Osteocyte (in vitro differentiated cells): Measurements from ENCODE around the gene SIX3. TPM values are rescaled to one million over a fixed set of nuclear protein-coding genes. Genes with fewer than 3 reads are reported as not detected.

Experiments
- DNase-seq: peaks from one replicate; pipeline ENCODE4 v3.0.0; 2021; ENCODE audit warnings: mixed read lengths; ENCODE audit not compliant: unreplicated experiment; ENCODE audit errors: extremely low spot score
- H3K27ac Mint-ChIP-seq: one replicate; pipeline ENCODE4 v1.8.0; 2021; ENCODE audit warnings: mild to moderate bottlenecking, mixed read lengths; ENCODE audit not compliant: unreplicated experiment
- H3K27me3 Mint-ChIP-seq: one replicate; pipeline ENCODE4 v1.8.0; 2021; ENCODE audit warnings: mixed read lengths; ENCODE audit not compliant: unreplicated experiment
- H3K36me3 Mint-ChIP-seq: one replicate; pipeline ENCODE4 v1.8.0; 2021; ENCODE audit warnings: mixed read lengths; ENCODE audit not compliant: unreplicated experiment
- H3K4me1 Mint-ChIP-seq: one replicate; pipeline ENCODE4 v1.8.0; 2021; ENCODE audit warnings: mixed read lengths; ENCODE audit not compliant: unreplicated experiment
- H3K4me3 Mint-ChIP-seq: one replicate; pipeline ENCODE4 v1.8.0; 2021; ENCODE audit warnings: mild to moderate bottlenecking, moderate library complexity, mixed read lengths; ENCODE audit not compliant: unreplicated experiment
- H3K9me3 Mint-ChIP-seq: one replicate; pipeline ENCODE4 v1.8.0; 2021; ENCODE audit warnings: mixed read lengths; ENCODE audit not compliant: unreplicated experiment
- total RNA-seq: library from RNA; stranded (reverse); gene quantifications from 2 replicates; pipeline ENCODE4 v1.2.1, GENCODE V29; 2021
- TF ChIP-seq, protein P1 (sequence below): fragments of 200-600 bp; sonication (generic); IDR thresholded peaks from 2 replicates; pipeline ENCODE4 v1.5.0; 2021; ENCODE audit warnings: antibody characterized with exemption, mild to moderate bottlenecking, moderate library complexity

The SIX3 gene
- total RNA-seq, 1 donor from 2014 or later: not detected

DNA sequence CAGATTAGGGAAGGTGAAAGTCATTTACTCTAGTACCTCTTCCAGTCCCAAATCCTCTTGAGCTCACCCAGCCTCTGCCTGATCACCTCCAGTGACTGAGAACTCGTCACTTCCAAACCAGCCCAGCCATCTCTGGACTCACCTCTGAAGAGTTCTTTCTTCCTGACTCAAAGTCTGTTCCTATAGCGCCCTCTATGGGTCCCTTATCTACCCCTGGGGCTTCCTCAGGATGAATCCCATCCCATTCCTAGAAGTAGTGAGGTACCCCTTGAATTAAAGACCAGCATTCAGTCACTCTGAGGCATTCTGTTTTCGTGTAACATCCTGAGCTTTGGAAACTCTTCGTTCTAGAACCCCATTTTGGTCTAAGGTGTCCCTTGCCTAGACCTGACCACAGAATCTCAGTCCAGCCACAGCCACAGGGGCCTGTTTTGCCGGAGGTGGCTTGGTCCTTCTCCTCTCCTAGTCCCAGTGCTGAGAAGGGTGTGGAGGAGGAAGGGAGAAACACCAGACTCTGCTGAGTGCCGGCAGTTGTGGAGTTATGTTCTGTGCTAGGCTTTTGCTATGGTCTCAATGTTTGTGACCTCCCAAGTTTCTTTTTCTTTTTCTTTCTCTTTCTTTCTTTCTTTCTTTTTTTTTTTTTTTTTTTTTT lies 32.7 kb downstream of the SIX3 start:
- TF ChIP-seq, protein P1, sequence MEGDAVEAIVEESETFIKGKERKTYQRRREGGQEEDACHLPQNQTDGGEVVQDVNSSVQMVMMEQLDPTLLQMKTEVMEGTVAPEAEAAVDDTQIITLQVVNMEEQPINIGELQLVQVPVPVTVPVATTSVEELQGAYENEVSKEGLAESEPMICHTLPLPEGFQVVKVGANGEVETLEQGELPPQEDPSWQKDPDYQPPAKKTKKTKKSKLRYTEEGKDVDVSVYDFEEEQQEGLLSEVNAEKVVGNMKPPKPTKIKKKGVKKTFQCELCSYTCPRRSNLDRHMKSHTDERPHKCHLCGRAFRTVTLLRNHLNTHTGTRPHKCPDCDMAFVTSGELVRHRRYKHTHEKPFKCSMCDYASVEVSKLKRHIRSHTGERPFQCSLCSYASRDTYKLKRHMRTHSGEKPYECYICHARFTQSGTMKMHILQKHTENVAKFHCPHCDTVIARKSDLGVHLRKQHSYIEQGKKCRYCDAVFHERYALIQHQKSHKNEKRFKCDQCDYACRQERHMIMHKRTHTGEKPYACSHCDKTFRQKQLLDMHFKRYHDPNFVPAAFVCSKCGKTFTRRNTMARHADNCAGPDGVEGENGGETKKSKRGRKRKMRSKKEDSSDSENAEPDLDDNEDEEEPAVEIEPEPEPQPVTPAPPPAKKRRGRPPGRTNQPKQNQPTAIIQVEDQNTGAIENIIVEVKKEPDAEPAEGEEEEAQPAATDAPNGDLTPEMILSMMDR: peak; percentile 45
- peaks cover 11% of the 10 kb centered on the region for H3K27me3 Mint-ChIP-seq
- no peak for DNase-seq
- H3K9me3 Mint-ChIP-seq: no peaks in the 10 kb centered on the region
- H3K4me3 Mint-ChIP-seq: no peak overlapping the region
- H3K36me3 Mint-ChIP-seq: no peaks in the 10 kb centered on the region
- H3K4me1 Mint-ChIP-seq: peaks cover 9% of the 10 kb centered on the region
- H3K27ac Mint-ChIP-seq: no peak overlapping the region

DNA sequence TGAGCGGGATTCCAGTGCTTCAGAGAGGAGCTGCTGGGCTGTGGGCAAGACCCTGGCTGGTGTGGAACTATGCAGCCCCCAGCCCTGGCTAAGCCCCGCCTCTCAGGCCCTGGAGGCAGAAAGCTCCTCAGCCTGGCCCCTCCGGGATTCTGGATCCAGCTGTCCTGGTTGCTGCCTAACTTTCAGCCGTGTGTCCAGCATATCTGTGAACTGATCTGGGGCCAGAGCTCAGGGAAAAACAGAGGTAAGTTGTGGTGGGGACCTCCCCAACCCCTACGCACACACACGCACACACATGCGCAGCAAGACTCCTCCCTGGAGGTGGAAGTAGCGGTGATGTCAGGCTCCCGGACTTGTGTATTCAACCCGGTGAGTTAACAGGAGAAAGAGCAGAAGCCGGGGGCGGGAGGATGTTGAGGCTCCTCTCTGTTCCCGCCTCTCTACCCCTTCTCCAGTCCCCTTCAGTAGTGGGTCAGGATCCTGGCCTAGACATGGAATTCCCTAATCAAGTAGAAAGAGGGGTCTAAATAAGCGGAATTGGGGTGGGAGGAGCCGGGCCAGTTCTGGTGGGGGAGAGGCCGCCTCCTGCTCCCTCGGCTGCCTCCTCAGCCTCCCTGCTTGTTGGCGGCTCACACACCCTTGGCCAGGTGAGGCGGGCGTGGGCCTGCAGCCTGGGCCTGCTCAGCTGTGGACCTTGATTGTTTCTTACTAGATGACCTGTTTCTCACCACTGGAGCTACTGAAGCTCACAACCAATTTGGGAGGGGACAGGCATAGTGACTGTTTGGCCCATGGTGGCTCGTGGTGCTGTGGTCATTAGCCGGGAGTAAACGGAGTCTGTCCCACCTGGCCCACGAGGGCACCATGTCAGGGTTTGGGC lies 34.3 kb downstream of the SIX3 start:
- no peak for DNase-seq
- Mint-ChIP-seq H3K27me3 (peaks cover 11% of the 10 kb centered on the region), H3K4me1 (peaks cover 9% of the 10 kb centered on the region), H3K4me3 (no peak overlapping the region), H3K27ac (no peak overlapping the region), H3K9me3 (no peaks in the 10 kb centered on the region), H3K36me3 (no peaks in the 10 kb centered on the region)
- TF ChIP-seq, protein P1: no peak

DNA sequence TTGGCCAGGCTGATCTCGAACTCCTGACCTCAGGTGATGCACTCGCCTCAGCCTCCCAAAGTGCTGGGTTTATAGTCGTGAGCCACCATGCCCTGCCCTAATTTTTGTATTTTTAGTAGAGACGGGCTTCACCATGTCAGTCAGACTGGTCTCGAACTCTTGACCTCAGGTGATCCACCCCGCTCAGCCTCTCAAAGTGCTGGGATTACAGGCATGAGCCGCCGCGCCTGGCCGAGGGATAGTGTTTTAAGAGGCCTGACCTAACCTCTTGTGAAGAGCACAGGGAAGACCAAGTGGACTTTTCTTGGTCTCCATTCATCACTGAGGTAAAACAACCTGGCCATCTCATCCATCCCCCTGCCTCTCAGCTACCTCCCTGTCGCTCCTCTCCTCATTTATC lies 38.1 kb downstream of the SIX3 start:
- TF ChIP-seq, protein P1: no peak
- H3K4me3 Mint-ChIP-seq: no peak overlapping the region
- peaks cover 4% of the 10 kb centered on the region for H3K4me1 Mint-ChIP-seq
- peaks cover 9% of the 10 kb centered on the region for H3K27me3 Mint-ChIP-seq
- H3K36me3 Mint-ChIP-seq: no peaks in the 10 kb centered on the region
- no peak for DNase-seq
- no peaks in the 10 kb centered on the region for H3K9me3 Mint-ChIP-seq
- no peak overlapping the region for H3K27ac Mint-ChIP-seq

DNA sequence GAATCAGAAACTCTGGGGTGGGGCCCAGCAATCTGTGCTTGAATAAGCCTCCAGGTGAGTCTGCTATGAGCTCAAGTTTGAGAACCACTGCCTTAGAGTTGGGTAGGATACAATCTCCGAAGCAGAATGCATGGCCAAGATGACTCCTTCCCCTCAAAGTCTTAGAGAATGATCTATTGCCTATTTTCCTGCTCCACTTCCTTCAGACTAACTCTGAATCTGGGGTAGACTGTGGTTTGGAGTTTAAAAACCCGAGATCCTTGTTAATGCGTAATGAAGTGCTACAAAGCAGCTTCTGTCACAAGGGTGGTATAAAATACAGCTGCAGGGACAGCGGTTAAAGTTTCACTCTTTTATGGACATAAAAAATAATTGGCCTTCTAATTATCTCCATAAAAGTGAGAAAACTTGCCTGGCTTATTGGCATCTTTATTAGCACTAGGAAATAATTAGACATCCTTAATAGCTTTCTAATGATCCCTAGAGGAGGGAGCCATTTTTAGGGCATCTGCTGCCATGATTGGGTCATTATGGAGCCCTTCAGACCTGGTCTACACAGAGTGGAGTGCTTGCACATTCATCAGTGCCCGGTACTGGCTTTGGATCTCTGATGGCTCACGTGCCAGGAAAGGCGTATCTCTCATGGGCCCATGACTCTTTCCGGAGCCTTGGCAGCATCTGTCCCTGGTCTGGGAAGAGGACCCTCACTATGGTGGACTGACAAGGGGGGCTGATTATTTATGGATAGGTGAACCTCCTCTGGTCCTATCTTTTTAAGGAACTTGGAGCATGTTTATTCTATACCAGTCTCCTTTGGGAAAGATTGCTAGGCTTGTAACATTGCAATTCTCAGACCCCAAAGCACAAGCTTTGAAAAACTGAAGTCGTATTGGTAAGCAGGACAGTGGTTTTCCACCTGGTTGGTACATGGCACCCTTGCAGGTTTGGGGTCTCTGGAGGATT lies 39.5 kb downstream of the SIX3 start:
- H3K27ac Mint-ChIP-seq: no peak overlapping the region
- no peaks in the 10 kb centered on the region for H3K36me3 Mint-ChIP-seq
- H3K27me3 Mint-ChIP-seq: peaks cover 9% of the 10 kb centered on the region
- H3K4me3 Mint-ChIP-seq: no peak overlapping the region
- H3K9me3 Mint-ChIP-seq: no peaks in the 10 kb centered on the region
- no peak for DNase-seq
- H3K4me1 Mint-ChIP-seq: peaks cover 4% of the 10 kb centered on the region
- TF ChIP-seq, protein P1: no peak
